H9 (cell line): ENCODE measurements around the gene SRF. TPM values are rescaled to one million over a fixed set of nuclear protein-coding genes. Genes with fewer than 3 reads are reported as not detected.

Experiments
- DNase-seq: peaks from one replicate; pipeline ENCODE4 v3.0.0-alpha.2; 2017
- H2AFZ ChIP-seq: one replicate; pipeline ENCODE4 v1.6.1; 2013; ENCODE audit warnings: mild to moderate bottlenecking, low read length, control low read depth, moderate library complexity
- H2AK5ac ChIP-seq: 2 replicates; pipeline ENCODE4 v1.6.1; 2013; ENCODE audit warnings: low read length, control low read depth, mixed read lengths; ENCODE audit not compliant: insufficient read length
- H2BK120ac ChIP-seq: one replicate; pipeline ENCODE4 v1.6.1; 2013; ENCODE audit warnings: low read depth, mild to moderate bottlenecking, low read length, control low read depth, inconsistent platforms; ENCODE audit not compliant: poor library complexity, severe bottlenecking
- H2BK12ac ChIP-seq: 2 replicates; pipeline ENCODE4 v1.6.1; 2013; ENCODE audit warnings: low read length, control low read depth, mixed read lengths, low read depth; ENCODE audit not compliant: insufficient read length
- H2BK15ac ChIP-seq: 2 replicates; pipeline ENCODE4 v1.6.1; 2013; ENCODE audit warnings: low read depth, low read length, control low read depth
- H2BK20ac ChIP-seq: one replicate; pipeline ENCODE4 v1.6.1; 2013; ENCODE audit warnings: low read depth, mild to moderate bottlenecking, low read length, control low read depth, inconsistent platforms; ENCODE audit not compliant: poor library complexity, severe bottlenecking
- H2BK5ac ChIP-seq: 2 replicates; pipeline ENCODE4 v1.6.1; 2013; ENCODE audit warnings: low read length, control low read depth, mixed read lengths; ENCODE audit not compliant: insufficient read length
- H3K14ac ChIP-seq: 2 replicates; pipeline ENCODE4 v1.6.1; 2013; ENCODE audit warnings: low read length, control low read depth; ENCODE audit not compliant: insufficient read depth
- H3K18ac ChIP-seq: 2 replicates; pipeline ENCODE4 v1.6.1; 2013; ENCODE audit warnings: low read depth, mild to moderate bottlenecking, mixed read lengths, low read length, control low read depth; ENCODE audit not compliant: insufficient read length
- H3K23ac ChIP-seq: 2 replicates; pipeline ENCODE4 v1.6.1; 2013; ENCODE audit warnings: low read length, control low read depth, mixed read lengths, low read depth; ENCODE audit not compliant: insufficient read length
- H3K23me2 ChIP-seq: 2 replicates; pipeline ENCODE4 v1.6.1; 2013; ENCODE audit warnings: low read depth, mild to moderate bottlenecking, mixed read lengths, low read length, control low read depth; ENCODE audit not compliant: insufficient read length, poor library complexity, severe bottlenecking
- H3K27ac ChIP-seq: 2 replicates; pipeline ENCODE4 v1.5.1; 2013; ENCODE audit warnings: low read length, control low read depth, mixed read lengths, low read depth; ENCODE audit not compliant: insufficient read length
- H3K27me3 ChIP-seq: 2 replicates; pipeline ENCODE4 v1.6.1; 2013; ENCODE audit warnings: low read length, control low read depth, inconsistent platforms; ENCODE audit not compliant: insufficient read depth
- H3K4ac ChIP-seq: 2 replicates; pipeline ENCODE4 v1.6.1; 2013; ENCODE audit warnings: low read depth, mild to moderate bottlenecking, control low read depth, inconsistent platforms, low read length, moderate library complexity
- H3K4me1 ChIP-seq: 2 replicates; pipeline ENCODE4 v1.6.1; 2013; ENCODE audit warnings: low read length, control low read depth, inconsistent platforms; ENCODE audit not compliant: insufficient read depth
- H3K4me2 ChIP-seq: 2 replicates; pipeline ENCODE4 v1.6.1; 2013; ENCODE audit warnings: low read length, control low read depth, mixed read lengths; ENCODE audit not compliant: insufficient read length, insufficient read depth
- H3K56ac ChIP-seq: 2 replicates; pipeline ENCODE4 v1.6.1; 2013; ENCODE audit warnings: low read depth, mild to moderate bottlenecking, mixed read lengths, low read length, control low read depth; ENCODE audit not compliant: insufficient read length
- H3K79me1 ChIP-seq: 2 replicates; pipeline ENCODE4 v1.6.1; 2013; ENCODE audit warnings: low read depth, mild to moderate bottlenecking, moderate library complexity, low read length, control low read depth, inconsistent platforms; ENCODE audit not compliant: insufficient read depth, poor library complexity, severe bottlenecking
- H3K79me2 ChIP-seq: 2 replicates; pipeline ENCODE4 v1.6.1; 2013; ENCODE audit warnings: low read length, control low read depth, inconsistent platforms; ENCODE audit not compliant: insufficient read depth
- H3K9ac ChIP-seq: 2 replicates; pipeline ENCODE4 v1.6.1; 2013; ENCODE audit warnings: low read length, control low read depth, mixed read lengths; ENCODE audit not compliant: insufficient read length; ENCODE audit errors: extremely low read depth
- H3K9me3 ChIP-seq: one replicate; pipeline ENCODE4 v1.6.1; 2013; ENCODE audit warnings: low read depth, low read length, inconsistent platforms; ENCODE audit not compliant: control insufficient read depth
- H3T11ph ChIP-seq: one replicate; pipeline ENCODE4 v1.6.1; 2013; ENCODE audit warnings: mild to moderate bottlenecking, low read length, control low read depth, inconsistent platforms
- H4K20me1 ChIP-seq: one replicate; pipeline ENCODE4 v1.6.1; 2013; ENCODE audit not compliant: control insufficient read depth, insufficient read length, insufficient read depth
- H4K5ac ChIP-seq: 2 replicates; pipeline ENCODE4 v1.6.1; 2013; ENCODE audit warnings: low read depth, mild to moderate bottlenecking, mixed read lengths, low read length, control low read depth; ENCODE audit not compliant: insufficient read length
- H4K8ac ChIP-seq: replicated peaks from 2 replicates; pipeline ENCODE4 v1.6.1; 2013; ENCODE audit warnings: low read length, control low read depth, mixed read lengths, low read depth; ENCODE audit not compliant: insufficient read length
- H4K91ac ChIP-seq: 2 replicates; pipeline ENCODE4 v1.6.1; 2013; ENCODE audit warnings: low read depth, mild to moderate bottlenecking, moderate library complexity, mixed read lengths, low read length, control low read depth; ENCODE audit not compliant: insufficient read length
- H3K27ac Mint-ChIP-seq, 3 experiments: 2 replicates in 2 of 3; 3 replicates in 1 of 3; pipeline ENCODE4 v1.8.0; 2020 to 2021; ENCODE audit warnings: mixed read lengths in 3 of 3, mild to moderate bottlenecking in 1 of 3, moderate library complexity in 1 of 3
- H3K27me3 Mint-ChIP-seq: 2 replicates; pipeline ENCODE4 v1.8.0; 2021; ENCODE audit warnings: low read depth, mild to moderate bottlenecking, moderate library complexity, mixed read lengths
- H3K36me3 Mint-ChIP-seq, 3 experiments: 2 replicates in 2 of 3; 3 replicates in 1 of 3; pipeline ENCODE4 v1.8.0; 2020 to 2021; ENCODE audit warnings: low read depth in 3 of 3, mixed read lengths in 3 of 3; ENCODE audit not compliant: insufficient read depth in 1 of 3
- H3K4me1 Mint-ChIP-seq, 2 experiments: 2 replicates each; pipeline ENCODE4 v1.8.0; 2020; ENCODE audit warnings: mixed read lengths in 2 of 2
- H3K4me3 Mint-ChIP-seq, 2 experiments: 2 replicates in 1 of 2; 3 replicates in 1 of 2; pipeline ENCODE4 v1.8.0; 2020 to 2021; ENCODE audit warnings: mild to moderate bottlenecking in 2 of 2, mixed read lengths in 2 of 2, moderate library complexity in 1 of 2
- H3K9me3 Mint-ChIP-seq, 2 experiments: 2 replicates in 1 of 2; 3 replicates in 1 of 2; pipeline ENCODE4 v1.8.0; 2020; ENCODE audit warnings: mild to moderate bottlenecking in 2 of 2, mixed read lengths in 2 of 2, moderate library complexity in 1 of 2
- WGBS: extraction: QIAGEN DNeasy Blood & Tissue Kit; methylation state at CpG from one replicate; pipeline ENCODE4 v1.1.7; 2013; ENCODE audit warnings: missing lambda C conversion rate, low lambda C conversion rate, mixed read lengths; ENCODE audit not compliant: insufficient read length; ENCODE audit errors: extremely low coverage; 5-methylcytosine and 5-hydroxymethylcytosine counted together
- total RNA-seq: library from RNA; stranded (reverse); gene quantifications from 2 replicates; pipeline ENCODE4 v1.2.1, GENCODE V29; 2021
- TF ChIP-seq, protein P1 (sequence below): fragments of 200-600 bp; sonication (generic); conservative IDR thresholded peaks from 3 replicates; pipeline ENCODE4 v1.8.0; 2021; ENCODE audit warnings: antibody characterized with exemption, mild to moderate bottlenecking

Gene SRF
- total RNA-seq, 1 experiment from 2014 or later: 57.5 TPM

DNA sequence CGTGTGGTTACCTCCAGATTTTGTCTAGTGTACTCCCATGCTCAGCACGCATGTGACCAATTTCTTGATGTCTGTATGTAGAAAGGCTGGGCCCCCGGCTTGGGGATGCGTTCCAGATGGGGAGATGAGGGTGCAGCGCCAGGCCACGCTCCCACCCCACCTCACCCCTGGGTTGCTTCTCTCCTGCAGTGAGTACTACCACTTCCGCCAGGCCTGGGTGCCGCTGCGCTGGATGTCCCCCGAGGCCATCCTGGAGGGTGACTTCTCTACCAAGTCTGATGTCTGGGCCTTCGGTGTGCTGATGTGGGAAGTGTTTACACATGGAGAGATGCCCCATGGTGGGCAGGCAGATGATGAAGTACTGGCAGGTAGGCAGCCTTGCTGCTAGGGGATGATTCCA, 11.5 kb upstream of the SRF start:
- Histone ChIP-seq H2BK15ac (no peak overlapping the region), H4K5ac (no peak overlapping the region), H3K9me3 (no peaks in the 10 kb centered on the region), H3T11ph (no peak overlapping the region), H3K14ac (no peak overlapping the region), H4K91ac (no peak overlapping the region), H2BK12ac (no peak overlapping the region), H3K56ac (no peak overlapping the region), H2AFZ (no peak overlapping the region), H2BK5ac (no peak overlapping the region), H3K79me2 (no peaks in the 10 kb centered on the region), H3K4me1 (no peaks in the 10 kb centered on the region), H3K27me3 (no peaks in the 10 kb centered on the region), H2BK120ac (no peak overlapping the region), H3K27ac (no peak overlapping the region), H3K9ac (no peak overlapping the region), H3K23me2 (no peaks in the 10 kb centered on the region), H3K4me2 (no peak overlapping the region), H4K20me1 (no peaks in the 10 kb centered on the region), H3K79me1 (no peaks in the 10 kb centered on the region), H2AK5ac (no peak overlapping the region), H3K23ac (no peak overlapping the region), H3K18ac (no peak overlapping the region), H2BK20ac (no peak overlapping the region), H4K8ac (no peak overlapping the region), H3K4ac (no peak overlapping the region)
- no peaks in the 10 kb centered on the region for H3K9me3 Mint-ChIP-seq
- peaks cover 3 to 7% of the 10 kb centered on the region in 2 experiments; a peak in 3 of 4 replicates for H3K4me1 Mint-ChIP-seq
- H3K27me3 Mint-ChIP-seq: no peaks in the 10 kb centered on the region
- H3K27ac Mint-ChIP-seq: peak overlapping the region in 1 of 3 experiments; percentile 34; a peak in 1 of 7 replicates
- H3K4me3 Mint-ChIP-seq: no peak overlapping the region
- TF ChIP-seq, protein P1, sequence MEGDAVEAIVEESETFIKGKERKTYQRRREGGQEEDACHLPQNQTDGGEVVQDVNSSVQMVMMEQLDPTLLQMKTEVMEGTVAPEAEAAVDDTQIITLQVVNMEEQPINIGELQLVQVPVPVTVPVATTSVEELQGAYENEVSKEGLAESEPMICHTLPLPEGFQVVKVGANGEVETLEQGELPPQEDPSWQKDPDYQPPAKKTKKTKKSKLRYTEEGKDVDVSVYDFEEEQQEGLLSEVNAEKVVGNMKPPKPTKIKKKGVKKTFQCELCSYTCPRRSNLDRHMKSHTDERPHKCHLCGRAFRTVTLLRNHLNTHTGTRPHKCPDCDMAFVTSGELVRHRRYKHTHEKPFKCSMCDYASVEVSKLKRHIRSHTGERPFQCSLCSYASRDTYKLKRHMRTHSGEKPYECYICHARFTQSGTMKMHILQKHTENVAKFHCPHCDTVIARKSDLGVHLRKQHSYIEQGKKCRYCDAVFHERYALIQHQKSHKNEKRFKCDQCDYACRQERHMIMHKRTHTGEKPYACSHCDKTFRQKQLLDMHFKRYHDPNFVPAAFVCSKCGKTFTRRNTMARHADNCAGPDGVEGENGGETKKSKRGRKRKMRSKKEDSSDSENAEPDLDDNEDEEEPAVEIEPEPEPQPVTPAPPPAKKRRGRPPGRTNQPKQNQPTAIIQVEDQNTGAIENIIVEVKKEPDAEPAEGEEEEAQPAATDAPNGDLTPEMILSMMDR: no peak
- no peak for DNase-seq
- peaks cover 0 to 18% (median 17%) of the 10 kb centered on the region in 3 experiments; a peak in 3 of 7 replicates for H3K36me3 Mint-ChIP-seq
- WGBS: no CpG with 5 or more reads among the region's 11 CpGs
